ENCODE results near the gene CASP3. TPM values are rescaled to one million over a fixed set of nuclear protein-coding genes. Genes with fewer than 3 reads are reported as not detected.

Gene CASP3
- total RNA-seq, 1 experiment from 2014 or later, result 11.4 TPM

- POLR2A ChIA-PET, result no interaction called here
These were observed 55.8 kb downstream of the CASP3 start for GRCh38 chr4:184593461-184593860.

More at GRCh38 chr4:184593461-184593860, 55.8 kb downstream of the CASP3 start:
- ATAC-seq, result no peak
- Histone ChIP-seq H2AFZ (ENCODE audit: low read depth, low read length, poor library complexity, severe bottlenecking) (no peak overlapping the region), H3K79me2 (ENCODE audit: insufficient read depth, low read length) (no peaks in the 10 kb centered on the region), H4K20me1 (ENCODE audit: insufficient read depth) (no peaks in the 10 kb centered on the region), H3K4me1 (ENCODE audit: control insufficient read depth in 1 of 2, insufficient read depth in 2 of 2, low read length in 2 of 2) (no peaks in the 10 kb centered on the region), H3K9ac (ENCODE audit: low read length) (no peak overlapping the region), H3K4me2 (ENCODE audit: low read length) (no peak overlapping the region), H3K4me3 (replicated peaks in 1 of 2; ENCODE audit: low read depth in 1 of 2, low read length in 2 of 2) (no peak overlapping the region), H3K27ac (ENCODE audit: low read depth, low read length) (no peak overlapping the region), H3K36me3 (ENCODE audit: control insufficient read depth in 1 of 2, insufficient read depth in 2 of 2, low read length in 2 of 2) (no peaks in the 10 kb centered on the region), H3K9me3 (ENCODE audit: control insufficient read depth in 1 of 2, insufficient read depth in 1 of 2, low read depth in 1 of 2, low read length in 2 of 2) (no peaks in the 10 kb centered on the region), H3K27me3 (ENCODE audit: insufficient read depth, low read length) (no peaks in the 10 kb centered on the region), H3K9me2 (ENCODE audit: insufficient read depth) (no peaks in the 10 kb centered on the region)
- TF ChIP-seq ZNF274 (IDR thresholded peaks at IDR 0.05; ENCODE audit: low read depth, low read length) (no peak), CBX3 (IDR thresholded peaks at IDR 0.05; ENCODE audit: low read depth) (no peak), TCF7L2 (IDR thresholded peaks at IDR 0.05; ENCODE audit: borderline replicate concordance, extremely low read depth, insufficient read depth, insufficient read length) (no peak), JUND (IDR thresholded peaks at IDR 0.05) (no peak), REST (IDR thresholded peaks at IDR 0.05; ENCODE audit: low read depth) (no peak), CTCF (IDR thresholded peaks at IDR 0.05 in 2 of 3, conservative IDR thresholded peaks at IDR 0.05 in 1 of 3; ENCODE audit: borderline replicate concordance in 1 of 3, insufficient read depth in 1 of 3, low read depth in 2 of 3, low read length in 2 of 3) (no peak), EGR1 (IDR thresholded peaks at IDR 0.05; ENCODE audit: low read depth) (no peak), POLR2AphosphoS5 (IDR thresholded peaks at IDR 0.05; ENCODE audit: low read depth, low read length) (no peak), ZFX (IDR thresholded peaks at IDR 0.05) (no peak), SIN3A (IDR thresholded peaks at IDR 0.05; ENCODE audit: low read depth) (no peak), CEBPB (IDR thresholded peaks at IDR 0.05; ENCODE audit: low read depth) (no peak), EZH2phosphoT487 (IDR thresholded peaks at IDR 0.05; ENCODE audit: borderline replicate concordance) (no peak), FOSL1 (IDR thresholded peaks at IDR 0.05; ENCODE audit: low read depth) (no peak), EZH2 (IDR thresholded peaks at IDR 0.05) (no peak), SP1 (IDR thresholded peaks at IDR 0.05; ENCODE audit: low read depth) (no peak)
- TF ChIP-seq, protein P1, sequence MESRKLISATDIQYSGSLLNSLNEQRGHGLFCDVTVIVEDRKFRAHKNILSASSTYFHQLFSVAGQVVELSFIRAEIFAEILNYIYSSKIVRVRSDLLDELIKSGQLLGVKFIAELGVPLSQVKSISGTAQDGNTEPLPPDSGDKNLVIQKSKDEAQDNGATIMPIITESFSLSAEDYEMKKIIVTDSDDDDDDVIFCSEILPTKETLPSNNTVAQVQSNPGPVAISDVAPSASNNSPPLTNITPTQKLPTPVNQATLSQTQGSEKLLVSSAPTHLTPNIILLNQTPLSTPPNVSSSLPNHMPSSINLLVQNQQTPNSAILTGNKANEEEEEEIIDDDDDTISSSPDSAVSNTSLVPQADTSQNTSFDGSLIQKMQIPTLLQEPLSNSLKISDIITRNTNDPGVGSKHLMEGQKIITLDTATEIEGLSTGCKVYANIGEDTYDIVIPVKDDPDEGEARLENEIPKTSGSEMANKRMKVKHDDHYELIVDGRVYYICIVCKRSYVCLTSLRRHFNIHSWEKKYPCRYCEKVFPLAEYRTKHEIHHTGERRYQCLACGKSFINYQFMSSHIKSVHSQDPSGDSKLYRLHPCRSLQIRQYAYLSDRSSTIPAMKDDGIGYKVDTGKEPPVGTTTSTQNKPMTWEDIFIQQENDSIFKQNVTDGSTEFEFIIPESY (IDR thresholded peaks at IDR 0.05; ENCODE audit: extremely low read depth, insufficient replicate concordance, low read length), result no peak
- BruUV-seq (replicated peaks), result no TSS peak
- DNase-seq (ENCODE audit: low read depth, low spot score), result no peak
- ChIA-PET CTCF (no interaction called here), RAD21 (ENCODE audit: low non-redundant PET in 1 of 2, low total read pairs in 2 of 2, uncharacterized antibody in 2 of 2, unreplicated experiment in 2 of 2) (no interaction called here)
- intact Hi-C loops (cut with micrococcal nuclease), result no loop called here

All from HCT116 (cell line).